HL-60 (cell line): ENCODE measurements around the gene CFAP206.
"Not testable (repeated sequence)": the region's sequence is repeated elsewhere in the genome, so short reads cannot be mapped to it uniquely, and the experiment has no call there.

Experiments used
- DNase-seq, 2 experiments: peaks; one replicate each; pipeline ENCODE4 v3.0.0-alpha.2; 2010 to 2020; ENCODE audit warnings: low read depth in 1 of 2, low spot score in 1 of 2
- H3K27ac ChIP-seq: fragments of 250-450 bp; sonication (Bioruptor Pico); replicated peaks from 2 replicates; pipeline ENCODE4 v1.5.1; 2020; ENCODE audit warnings: mild to moderate bottlenecking, moderate library complexity
- H3K27me3 ChIP-seq: fragments of 250-450 bp; sonication (Bioruptor Pico); 2 replicates; pipeline ENCODE4 v1.5.1; 2021; ENCODE audit warnings: mild to moderate bottlenecking, moderate library complexity; ENCODE audit not compliant: insufficient read depth, poor library complexity, severe bottlenecking
- H3K4me3 ChIP-seq: replicated peaks from 2 replicates; pipeline ENCODE4 v1.5.1; 2011; ENCODE audit warnings: mild to moderate bottlenecking, control low read depth, low read length; ENCODE audit not compliant: insufficient read depth
- GABPA ChIP-seq: IDR thresholded peaks from 2 replicates; pipeline ENCODE4 v1.6.1; 2012; ENCODE audit warnings: low read depth
- POLR2AphosphoS5 ChIP-seq: IDR thresholded peaks from 2 replicates; pipeline ENCODE4 v1.6.1; 2012; ENCODE audit warnings: low read depth
- SPI1 ChIP-seq: IDR thresholded peaks from 2 replicates; pipeline ENCODE4 v1.6.1; 2012; ENCODE audit warnings: low read depth, mild to moderate bottlenecking, borderline replicate concordance
- TF ChIP-seq, protein P1 (sequence below): IDR thresholded peaks from one replicate; pipeline ENCODE4 v1.5.1; 2011; ENCODE audit warnings: low read length, control low read depth, inconsistent platforms; ENCODE audit not compliant: insufficient read depth
- TF ChIP-seq, protein P2 (sequence below): IDR thresholded peaks from 2 replicates; pipeline ENCODE4 v1.6.1; 2012; ENCODE audit warnings: low read depth; ENCODE audit not compliant: insufficient replicate concordance

The CFAP206 gene

DNA sequence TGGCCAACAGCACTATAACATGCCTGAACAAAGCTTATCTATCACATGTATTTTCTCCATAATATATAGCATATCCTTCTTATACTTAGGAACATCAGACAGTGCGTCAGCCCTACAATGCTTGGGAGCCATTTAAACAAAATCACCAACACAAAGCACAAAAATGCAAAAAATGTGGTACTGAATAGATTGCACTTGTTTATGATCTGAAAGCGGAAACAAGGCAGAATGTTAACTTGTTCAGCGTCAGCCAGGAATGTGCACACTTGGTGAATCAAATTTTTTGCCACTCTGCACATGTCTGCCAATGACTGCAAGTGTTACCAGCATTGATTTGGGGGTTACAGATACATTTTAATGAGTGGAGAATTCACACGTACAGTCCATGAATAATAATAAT lies 79.8 kb downstream of the CFAP206 start:
- TF ChIP-seq SPI1: no peak
- TF ChIP-seq, protein P1, sequence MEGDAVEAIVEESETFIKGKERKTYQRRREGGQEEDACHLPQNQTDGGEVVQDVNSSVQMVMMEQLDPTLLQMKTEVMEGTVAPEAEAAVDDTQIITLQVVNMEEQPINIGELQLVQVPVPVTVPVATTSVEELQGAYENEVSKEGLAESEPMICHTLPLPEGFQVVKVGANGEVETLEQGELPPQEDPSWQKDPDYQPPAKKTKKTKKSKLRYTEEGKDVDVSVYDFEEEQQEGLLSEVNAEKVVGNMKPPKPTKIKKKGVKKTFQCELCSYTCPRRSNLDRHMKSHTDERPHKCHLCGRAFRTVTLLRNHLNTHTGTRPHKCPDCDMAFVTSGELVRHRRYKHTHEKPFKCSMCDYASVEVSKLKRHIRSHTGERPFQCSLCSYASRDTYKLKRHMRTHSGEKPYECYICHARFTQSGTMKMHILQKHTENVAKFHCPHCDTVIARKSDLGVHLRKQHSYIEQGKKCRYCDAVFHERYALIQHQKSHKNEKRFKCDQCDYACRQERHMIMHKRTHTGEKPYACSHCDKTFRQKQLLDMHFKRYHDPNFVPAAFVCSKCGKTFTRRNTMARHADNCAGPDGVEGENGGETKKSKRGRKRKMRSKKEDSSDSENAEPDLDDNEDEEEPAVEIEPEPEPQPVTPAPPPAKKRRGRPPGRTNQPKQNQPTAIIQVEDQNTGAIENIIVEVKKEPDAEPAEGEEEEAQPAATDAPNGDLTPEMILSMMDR: no peak
- TF ChIP-seq, protein P2, sequence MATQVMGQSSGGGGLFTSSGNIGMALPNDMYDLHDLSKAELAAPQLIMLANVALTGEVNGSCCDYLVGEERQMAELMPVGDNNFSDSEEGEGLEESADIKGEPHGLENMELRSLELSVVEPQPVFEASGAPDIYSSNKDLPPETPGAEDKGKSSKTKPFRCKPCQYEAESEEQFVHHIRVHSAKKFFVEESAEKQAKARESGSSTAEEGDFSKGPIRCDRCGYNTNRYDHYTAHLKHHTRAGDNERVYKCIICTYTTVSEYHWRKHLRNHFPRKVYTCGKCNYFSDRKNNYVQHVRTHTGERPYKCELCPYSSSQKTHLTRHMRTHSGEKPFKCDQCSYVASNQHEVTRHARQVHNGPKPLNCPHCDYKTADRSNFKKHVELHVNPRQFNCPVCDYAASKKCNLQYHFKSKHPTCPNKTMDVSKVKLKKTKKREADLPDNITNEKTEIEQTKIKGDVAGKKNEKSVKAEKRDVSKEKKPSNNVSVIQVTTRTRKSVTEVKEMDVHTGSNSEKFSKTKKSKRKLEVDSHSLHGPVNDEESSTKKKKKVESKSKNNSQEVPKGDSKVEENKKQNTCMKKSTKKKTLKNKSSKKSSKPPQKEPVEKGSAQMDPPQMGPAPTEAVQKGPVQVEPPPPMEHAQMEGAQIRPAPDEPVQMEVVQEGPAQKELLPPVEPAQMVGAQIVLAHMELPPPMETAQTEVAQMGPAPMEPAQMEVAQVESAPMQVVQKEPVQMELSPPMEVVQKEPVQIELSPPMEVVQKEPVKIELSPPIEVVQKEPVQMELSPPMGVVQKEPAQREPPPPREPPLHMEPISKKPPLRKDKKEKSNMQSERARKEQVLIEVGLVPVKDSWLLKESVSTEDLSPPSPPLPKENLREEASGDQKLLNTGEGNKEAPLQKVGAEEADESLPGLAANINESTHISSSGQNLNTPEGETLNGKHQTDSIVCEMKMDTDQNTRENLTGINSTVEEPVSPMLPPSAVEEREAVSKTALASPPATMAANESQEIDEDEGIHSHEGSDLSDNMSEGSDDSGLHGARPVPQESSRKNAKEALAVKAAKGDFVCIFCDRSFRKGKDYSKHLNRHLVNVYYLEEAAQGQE: no peak
- no peak for TF ChIP-seq POLR2AphosphoS5
- TF ChIP-seq GABPA: no peak
- no peak for DNase-seq
- Histone ChIP-seq H3K4me3 (no peak overlapping the region), H3K27ac (no peak overlapping the region), H3K27me3 (no peaks in the 10 kb centered on the region)

GRCh38 chr6:87489326-87489725 lies 81.6 kb downstream of the CFAP206 start:
- not testable (repeated sequence) for H3K4me3 ChIP-seq, H3K27me3 ChIP-seq, DNase-seq, H3K27ac ChIP-seq

GRCh38 chr6:87494761-87495422 lies 87.1 kb downstream of the CFAP206 start:
- Histone ChIP-seq H3K27me3 (no peaks in the 10 kb centered on the region), H3K4me3 (no peak overlapping the region), H3K27ac (no peak overlapping the region)
- TF ChIP-seq GABPA (no peak), POLR2AphosphoS5 (no peak), SPI1 (no peak)
- TF ChIP-seq, protein P2: no peak
- TF ChIP-seq, protein P1: no peak
- no peak for DNase-seq

GRCh38 chr6:87498048-87498447 lies 90.3 kb downstream of the CFAP206 start:
- TF ChIP-seq, protein P1: no peak
- TF ChIP-seq POLR2AphosphoS5: no peak
- TF ChIP-seq GABPA: no peak
- TF ChIP-seq SPI1: no peak
- TF ChIP-seq, protein P2: no peak
- Histone ChIP-seq H3K4me3 (no peak overlapping the region), H3K27me3 (no peaks in the 10 kb centered on the region), H3K27ac (no peak overlapping the region)
- no peak for DNase-seq
